ENCODE data around the gene KLHL7.

Gene KLHL7, protein sequence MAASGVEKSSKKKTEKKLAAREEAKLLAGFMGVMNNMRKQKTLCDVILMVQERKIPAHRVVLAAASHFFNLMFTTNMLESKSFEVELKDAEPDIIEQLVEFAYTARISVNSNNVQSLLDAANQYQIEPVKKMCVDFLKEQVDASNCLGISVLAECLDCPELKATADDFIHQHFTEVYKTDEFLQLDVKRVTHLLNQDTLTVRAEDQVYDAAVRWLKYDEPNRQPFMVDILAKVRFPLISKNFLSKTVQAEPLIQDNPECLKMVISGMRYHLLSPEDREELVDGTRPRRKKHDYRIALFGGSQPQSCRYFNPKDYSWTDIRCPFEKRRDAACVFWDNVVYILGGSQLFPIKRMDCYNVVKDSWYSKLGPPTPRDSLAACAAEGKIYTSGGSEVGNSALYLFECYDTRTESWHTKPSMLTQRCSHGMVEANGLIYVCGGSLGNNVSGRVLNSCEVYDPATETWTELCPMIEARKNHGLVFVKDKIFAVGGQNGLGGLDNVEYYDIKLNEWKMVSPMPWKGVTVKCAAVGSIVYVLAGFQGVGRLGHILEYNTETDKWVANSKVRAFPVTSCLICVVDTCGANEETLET
- total RNA-seq = 10.9 to 22.8 reads per million in 2 donors

DNA sequence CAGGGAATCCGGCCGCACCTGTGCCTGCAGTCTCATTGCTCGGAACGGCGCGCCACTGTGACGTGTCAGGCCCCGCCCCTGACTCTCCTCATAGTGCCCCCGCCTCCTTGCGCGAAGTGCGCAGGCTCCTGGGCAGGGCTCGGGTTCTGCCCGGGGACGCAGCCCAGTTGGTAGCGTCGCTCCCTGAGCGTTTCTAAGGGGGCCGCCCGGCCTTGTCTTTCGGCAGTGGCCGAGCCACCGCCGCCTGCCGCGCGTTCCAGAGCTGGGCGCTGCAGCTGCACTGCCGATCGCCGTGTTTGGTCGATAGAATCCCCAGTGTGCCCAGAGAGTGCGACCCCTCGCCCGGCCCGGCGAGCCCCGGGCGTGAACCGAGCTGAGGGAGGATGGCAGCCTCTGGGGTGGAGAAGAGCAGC, at the start of gene KLHL7:
TSS of gene KLHL7 (plus strand) at position 142 of the 413 bp plus-strand sequence. CDS start at position 384, 242 bp downstream.
- DNase-seq = peak; percentile 88 to 96 (median 94)

DNA sequence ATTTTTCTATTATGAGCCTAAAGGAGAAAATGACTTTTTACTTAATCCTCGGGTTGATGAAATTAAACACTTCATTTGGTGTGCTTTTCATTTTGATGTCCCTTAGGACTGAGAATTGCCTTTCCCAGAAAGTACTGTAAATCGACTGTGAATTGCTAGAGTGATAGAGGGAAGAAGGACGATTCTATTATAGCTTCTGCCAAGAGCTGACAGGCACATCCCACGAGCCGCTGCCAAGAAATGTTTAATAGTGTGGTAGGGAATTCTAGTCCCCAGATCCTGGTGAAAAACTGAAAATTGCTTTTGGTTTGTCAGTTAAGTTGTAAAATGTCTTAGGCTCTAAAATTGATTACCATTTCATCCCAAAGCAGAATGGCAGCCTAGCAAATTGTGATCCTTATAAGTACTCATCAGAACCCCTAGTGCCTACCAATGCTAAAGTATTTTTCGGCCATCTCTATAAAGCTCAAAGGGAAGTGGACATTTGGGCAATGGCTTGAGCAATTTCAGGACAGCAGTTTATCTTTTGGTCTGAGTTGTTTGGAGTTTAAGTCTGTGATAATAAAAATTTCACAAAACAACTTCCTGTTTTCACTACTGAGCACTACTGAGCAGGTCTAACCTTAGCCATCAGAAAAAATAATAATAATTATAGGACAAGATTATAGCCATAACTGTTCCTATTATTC, 47.0 kb upstream of the KLHL7 start:
- no peak for DNase-seq

DNA sequence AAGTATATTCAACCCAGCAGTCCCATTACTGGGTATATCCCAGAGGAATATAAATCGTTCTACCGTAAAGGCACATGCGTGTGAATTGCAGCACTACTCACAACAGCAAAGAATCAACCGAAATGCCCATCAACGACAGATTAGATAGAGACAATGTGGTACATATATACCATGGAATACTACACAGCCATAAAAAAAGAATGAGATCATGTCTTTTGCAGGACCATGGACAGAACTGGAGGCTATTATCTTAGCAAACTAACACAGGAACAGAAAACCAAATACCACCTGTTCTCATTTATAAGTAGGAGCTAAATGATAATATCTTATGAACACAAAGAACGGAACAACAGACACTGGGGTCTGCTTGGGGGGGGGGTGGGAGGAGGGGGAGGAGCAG, 44.3 kb upstream of the KLHL7 start:
- no peak for DNase-seq

DNA sequence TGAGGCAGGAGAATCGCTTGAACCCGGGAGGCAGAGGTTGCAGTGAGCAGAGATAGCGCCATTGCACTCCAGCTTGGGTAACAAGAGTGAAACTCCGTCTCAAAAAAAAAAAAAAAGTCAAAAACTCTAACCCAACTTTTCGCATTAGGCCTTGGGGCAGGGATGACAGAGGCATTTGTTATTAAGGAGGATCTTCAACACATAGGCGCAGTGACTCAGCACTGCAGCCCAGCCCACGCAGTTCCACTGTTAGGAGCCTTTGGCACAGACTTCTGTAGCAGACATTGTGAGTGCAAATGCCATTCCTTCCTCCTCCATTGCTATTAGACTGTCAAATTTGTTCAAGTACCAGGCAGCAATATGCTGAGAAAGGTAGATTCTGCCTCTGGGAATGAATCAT, 43.1 kb upstream of the KLHL7 start:
- no peak for DNase-seq

DNA sequence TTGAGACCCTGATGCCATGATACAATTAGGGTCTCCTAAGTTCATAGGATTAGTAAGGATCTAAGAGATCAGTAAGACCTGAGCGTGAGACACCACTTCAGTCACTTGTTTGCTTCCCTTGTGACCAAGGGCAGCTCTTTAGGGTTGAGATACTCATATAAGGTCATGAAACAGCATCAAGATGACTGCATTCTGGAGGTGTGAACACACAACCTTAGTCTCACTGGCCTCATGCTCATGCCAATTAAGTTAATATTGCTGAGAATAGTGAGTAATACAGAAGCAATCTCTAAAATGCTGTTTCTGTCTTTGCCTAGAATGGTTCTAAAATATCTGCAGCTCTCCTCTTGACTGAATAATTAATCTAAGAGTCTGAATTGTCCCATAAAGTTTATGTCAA, 39.6 kb upstream of the KLHL7 start:
- DNase-seq = no peak

DNA sequence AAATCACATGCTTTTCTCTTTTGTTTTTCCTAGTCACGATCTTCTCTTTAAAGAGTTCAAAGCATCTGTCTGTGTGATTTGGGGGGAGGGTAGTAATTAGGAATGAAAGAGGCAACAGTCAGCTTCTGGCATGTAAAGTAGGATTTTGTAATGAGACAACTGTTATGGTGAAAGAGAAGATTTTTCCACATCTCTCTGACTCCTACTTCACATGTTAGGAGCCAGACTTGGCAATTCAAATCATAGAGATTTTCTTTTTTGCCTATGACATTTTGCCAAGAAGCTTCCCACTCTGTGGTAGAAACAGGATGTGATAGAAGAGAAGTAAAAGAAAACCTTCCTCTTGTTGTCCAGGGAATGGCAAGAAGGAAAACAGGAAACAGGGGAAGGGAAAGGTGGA, 38.3 kb upstream of the KLHL7 start:
- no peak for DNase-seq

DNA sequence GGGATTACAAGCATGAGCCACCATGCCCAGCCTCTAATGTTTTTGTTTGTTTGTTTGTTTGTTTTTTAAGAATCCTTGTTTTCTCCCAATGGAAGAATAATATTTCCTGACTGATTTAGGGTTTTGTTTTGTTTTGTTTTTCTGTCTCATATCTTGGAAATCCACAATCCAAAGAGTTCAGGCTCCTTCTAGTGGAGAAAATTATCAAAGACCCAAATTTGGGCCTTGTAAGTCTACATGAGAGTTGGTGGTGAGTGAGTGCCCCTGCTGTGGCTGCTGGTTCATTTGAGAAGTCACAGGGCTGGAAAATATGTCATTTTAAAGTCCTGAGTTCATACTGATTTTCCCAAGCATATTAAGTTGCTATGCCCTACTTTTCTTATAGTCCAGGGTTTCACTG, 33.5 kb upstream of the KLHL7 start:
- DNase-seq = no peak

DNA sequence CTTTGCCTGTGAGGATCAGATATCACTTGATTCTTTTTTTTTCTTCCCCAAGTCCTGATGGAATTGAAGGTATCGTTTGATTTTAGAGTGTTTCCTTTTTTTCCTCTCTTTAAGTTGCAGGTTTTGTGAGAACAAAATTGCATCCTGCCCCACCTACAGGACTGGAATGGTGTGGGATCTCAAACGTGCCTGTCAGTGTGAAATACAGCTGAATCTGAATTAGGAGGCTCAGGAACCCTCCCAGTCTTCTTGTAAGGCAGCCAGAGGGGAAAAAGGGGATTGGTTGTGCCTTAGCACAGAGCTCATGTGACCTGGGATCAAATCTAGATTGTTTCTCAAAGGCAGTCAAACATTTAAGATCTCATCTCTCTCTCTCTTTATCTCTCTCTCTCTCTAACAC, 32.7 kb upstream of the KLHL7 start:
- DNase-seq = no peak

DNA sequence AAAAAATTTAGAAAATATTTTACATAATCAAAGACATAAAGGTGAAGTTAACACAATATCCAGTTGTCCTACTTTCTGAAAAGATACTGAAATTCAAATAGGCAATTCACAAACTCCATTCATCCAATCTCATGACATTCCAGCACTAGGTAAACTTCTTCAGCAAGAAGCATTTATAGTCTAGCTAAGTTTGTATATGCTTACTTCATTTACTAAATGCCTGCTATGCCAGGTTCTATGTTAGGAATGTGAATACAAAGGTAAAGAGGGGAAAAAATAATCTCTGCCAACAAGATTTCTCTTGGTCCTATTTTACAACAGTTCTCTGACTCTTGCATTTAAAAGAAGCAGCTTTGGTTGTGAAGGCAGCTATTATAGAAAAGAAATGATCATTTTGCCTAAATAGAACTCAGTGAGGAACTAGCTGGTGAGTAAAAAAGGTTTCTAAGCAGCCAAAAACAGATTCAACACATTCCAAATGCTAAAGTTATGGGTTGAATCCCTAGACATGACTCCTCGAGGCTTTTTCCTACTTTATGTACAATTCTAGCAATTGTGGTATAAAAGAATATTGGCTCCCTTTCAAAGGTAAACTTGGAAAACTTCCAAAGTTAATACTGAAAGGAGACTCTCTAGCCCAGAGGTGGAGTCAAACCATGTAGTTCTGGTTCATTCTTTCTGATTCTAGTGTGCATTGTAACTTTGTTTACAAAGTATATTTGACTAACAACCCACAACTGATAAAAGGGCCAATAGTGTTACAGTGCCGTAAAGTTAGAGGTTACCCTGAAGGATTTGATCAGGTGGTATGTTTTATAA, 30.9 kb upstream of the KLHL7 start:
- no peak for DNase-seq

DNA sequence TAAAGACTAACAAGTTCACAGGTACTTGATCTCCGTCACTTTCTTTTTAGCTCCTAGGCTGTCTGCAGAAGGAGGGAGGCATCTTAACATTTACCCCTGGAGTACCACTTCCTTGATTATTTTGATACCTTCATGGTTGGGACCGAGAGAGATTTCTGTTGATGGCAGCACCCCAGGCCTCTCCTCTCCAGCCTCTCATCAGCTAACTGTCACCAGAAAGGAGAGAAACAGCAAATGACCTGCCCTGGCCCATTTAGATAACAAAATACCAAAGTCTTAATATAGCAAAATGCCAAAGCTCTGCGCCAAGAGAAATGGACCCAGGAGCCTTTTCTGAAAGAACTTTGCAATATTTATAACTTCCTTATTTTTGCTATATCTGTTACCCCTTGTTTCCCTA, 30.0 kb upstream of the KLHL7 start:
- no peak for DNase-seq

DNA sequence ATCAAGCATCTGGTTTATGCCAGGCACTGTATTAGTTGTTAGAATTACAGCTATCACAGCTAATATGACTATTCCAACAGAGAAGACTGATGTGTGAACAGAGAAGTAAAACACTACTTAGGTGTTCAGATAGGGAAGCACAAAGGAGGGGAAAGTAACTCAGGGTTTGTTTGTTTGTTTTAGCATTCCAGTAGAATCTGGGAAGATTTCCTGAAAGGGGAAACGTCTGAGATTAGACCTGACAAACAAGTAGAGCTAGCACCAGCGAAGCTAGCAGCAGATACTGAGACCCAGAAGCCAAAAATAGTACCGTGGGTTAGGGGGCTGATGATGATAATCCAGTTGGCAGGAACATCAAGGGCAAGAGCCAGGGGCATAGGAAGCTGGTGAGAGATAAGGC, 28.8 kb upstream of the KLHL7 start:
- no peak for DNase-seq

DNA sequence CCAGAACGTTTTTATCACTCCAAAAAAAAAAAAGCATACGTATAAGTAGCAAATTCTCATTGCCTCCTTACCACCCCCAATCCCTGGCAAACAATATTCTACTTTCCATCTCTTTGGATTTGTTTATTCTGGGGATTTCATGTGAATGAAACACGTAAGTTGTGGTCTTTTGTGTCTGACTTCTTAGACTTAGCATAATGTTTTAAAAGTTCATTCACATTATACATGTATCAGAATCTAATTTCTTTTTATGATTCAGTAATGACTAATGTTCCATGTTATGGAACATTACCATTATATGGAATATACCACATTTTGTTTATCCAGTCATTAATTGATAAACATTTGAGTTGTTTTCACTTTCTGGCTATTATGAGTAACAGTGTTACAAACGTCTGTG, 12.5 kb upstream of the KLHL7 start:
- no peak for DNase-seq

DNA sequence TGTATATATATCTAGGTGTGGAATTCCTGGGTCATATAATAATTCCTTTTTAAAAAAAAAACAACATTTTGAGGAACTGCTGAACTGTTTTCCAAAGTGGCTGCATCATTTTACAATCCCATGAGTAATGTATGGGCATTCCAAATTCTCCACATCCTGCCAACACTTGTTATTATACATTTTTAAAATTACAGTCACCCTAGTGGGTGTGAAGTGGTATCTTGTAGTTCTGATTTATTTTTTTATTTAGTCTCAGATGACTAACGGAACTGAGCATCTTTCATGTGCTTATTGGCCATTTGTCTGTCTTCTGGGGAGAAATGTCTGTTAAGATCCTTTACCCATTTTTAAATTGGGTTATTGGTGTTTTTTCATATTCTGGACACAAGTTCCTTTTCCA, 12.0 kb upstream of the KLHL7 start:
- DNase-seq = no peak

DNA sequence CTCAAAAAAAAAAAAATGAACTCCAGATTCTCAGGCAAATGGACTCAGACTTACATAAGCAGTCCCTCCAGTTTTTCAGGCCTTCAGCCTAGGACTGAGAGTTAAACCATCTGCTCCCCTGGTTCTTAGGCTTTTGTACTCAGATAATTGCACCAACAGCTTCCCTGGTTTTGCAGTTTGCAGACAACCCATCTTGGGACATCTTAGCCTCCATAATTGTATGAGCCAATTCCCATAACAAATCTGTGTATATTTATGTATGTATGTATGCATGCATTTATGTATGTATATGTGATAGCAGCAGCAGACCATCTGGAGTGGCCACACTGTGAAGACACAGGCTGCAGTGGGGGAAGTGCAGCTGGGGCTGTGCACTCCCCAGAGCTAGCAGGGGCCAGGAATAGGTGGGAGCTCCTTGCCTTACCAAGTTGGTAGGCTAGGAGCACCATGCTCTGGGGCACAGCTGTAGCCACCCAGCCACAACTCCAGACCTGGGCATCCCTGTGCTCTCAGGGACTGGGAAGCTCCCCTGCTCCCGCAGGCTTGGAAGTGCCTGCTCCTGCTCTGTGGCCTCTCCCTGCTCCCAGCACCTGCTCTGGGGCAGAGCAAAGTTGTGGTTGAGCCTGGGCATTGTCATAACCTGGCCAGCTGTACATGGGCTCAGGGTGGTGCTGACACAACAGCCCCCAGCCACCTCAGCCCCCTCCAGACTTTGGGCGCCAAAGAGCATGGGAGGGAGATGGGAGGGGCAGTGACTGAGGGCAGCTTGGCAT, 8.9 kb upstream of the KLHL7 start:
- DNase-seq = no peak

DNA sequence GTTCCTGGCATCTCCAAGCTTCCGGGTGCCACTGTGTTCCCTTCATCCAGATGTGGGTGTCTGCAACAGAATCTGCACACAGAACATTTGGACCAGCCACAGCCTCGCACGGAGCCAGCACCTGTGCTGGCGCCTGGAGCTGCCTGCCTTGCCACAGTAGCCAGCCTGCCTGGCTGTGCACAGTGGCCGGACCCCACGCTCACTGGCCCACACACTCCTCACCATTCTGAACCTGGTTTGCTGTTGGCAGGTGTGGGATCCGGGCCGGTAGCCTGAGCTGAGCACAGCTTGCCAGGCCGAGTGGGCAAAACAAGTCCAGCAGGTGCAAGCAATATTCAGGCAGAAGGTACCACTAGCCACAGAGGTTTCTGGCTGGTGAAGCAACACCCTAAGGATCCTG, 7.6 kb upstream of the KLHL7 start:
- no peak for DNase-seq

DNA sequence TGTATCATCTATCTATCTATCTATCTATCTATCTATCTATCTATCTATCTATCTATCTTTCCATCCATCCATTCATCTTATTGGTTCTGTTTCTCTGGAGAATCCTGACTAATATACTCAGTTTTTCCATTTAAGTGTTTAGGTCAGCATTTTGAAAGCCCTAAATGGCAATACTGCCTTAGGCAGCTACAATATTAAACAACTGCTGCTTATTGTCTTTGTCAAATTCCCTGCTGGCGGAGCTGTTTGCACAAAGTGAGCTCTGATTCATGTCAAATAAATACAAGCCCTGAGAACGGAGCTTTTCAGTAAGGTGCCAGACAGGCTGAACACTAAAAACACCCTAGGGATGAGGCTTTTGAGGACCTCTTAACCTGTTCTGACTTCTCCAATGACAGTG, 7.1 kb upstream of the KLHL7 start:
- DNase-seq = no peak

DNA sequence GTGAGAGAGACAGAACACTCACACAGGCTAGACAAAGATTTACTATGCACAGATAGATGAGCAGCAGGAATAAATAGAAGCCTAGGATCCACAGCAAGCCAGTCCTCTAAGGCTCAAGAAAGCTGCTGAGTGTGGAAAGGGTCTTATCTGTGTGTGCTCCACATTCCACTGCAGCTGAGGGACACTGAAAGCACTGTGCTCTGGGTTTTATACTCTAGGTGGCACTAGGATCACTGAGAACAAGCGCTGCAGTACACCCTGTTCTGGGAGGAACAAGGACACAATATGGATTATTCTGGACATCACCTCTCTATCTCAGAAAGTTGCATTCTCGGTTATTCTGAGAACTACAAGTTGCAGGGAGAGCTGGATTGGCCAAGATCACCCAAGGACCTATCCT, 4.9 kb upstream of the KLHL7 start:
- DNase-seq = no peak

DNA sequence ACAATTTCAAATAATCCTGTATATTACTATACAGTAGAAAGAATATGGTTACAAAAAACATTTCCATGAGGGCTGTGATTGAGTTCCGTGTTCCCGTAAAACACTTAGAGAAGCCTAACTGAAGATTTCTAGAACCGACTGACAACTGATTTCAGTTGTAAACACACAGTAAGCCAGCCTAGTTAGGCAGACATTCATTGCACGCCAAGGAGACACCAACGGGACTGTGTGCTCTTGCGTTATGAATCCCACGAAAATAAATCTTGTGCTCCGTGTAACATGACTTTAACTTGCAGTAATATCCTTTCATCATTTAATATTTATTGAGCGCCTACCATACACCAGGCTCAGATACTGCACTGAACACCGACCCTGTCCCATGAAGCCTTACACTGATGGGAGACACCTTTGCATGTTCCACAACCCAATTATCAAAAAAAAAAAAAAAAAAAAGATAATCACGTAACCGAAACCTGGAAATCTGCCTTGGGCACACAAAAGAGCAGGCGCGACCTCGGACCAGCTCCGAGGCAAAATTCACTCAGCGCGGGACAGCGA, 420 bp upstream of the KLHL7 start:
- peak in 1 of 5 experiments; percentile 19 for DNase-seq

DNA sequence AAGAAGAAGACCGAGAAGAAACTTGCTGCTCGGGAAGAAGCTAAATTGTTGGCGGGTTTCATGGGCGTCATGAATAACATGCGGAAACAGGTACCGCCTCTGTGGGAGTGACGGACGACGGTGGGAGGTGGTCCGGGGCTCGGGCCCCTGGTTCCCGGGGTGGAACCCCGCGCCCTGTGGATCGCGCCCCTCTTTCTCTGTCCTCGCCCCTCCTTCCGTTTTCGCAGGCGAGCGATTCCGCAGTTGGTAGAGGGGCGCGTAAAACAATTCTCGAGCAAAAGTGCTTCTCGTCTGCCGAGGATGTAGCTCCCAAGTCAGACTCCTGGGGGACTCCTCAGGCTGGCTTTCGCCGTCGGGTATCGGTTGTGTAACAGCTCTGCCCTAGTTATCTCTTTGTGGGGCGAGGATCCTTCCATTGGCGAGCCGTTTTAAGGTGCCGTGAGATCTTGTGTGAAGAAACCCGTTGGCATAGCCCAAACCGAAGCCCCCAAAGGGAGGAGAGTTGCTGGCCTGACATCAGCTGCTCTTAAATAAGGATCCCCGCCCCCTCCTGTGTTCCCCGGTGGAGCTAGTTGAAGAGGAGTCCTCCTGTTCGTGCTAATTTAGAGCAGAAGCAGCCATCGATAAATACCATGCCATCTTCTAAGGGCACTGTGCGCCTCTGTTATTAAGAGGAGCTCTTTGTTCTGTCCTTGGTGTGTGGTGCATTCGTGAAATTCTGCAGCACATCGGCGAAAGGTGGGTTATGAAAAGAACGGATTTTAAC, 655 bp downstream of the KLHL7 start:
- peak; percentile 9 to 61 (median 49) for DNase-seq

DNA sequence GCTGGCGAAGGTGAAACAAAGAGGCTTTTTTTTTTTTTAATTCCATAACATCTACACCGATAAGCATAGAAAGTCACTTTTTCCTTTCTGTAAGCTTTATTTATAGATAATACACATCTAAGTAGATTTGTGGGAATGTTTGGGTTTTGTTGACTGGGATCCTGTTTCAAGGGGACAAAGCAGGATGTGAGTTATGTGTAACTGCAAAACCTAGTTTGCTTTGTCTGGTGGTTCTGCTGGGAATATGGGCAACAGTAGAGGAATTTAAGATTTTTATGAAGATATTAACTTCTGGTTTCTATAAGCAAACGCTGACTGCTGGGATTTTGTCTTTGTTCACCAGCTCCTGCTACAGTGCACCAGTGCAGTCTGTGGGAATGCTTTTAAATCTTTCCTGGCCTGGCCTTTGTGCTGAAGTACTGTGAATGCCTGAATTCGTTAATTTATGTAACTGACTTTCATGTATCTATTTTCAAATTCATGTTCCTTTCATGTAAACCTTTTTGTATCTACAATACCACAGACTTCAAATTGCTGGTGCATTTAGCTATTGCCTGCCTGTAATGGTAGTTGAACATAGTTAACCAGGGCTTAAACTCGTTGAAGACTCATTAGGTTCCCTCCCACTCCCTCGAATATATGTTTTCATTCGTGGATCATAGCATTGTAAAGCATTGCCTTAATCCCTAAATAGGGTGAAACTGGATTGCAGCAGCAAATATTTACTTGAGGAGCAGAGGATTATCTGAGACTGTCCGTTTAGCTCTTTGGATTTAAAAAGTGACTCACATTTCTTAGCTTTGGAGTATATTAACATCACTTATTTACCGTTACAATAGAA, 1.5 kb downstream of the KLHL7 start:
- no peak for DNase-seq

Data from T-helper 2 cell (primary cell).